Endodermal cell (in vitro differentiated cells): Measurements from ENCODE around the gene MPZL1. TPM values are rescaled to one million over a fixed set of nuclear protein-coding genes. Genes with fewer than 3 reads are reported as not detected.

Experiments used
- DNase-seq: peaks from one replicate; pipeline ENCODE4 v3.0.0-alpha.2; 2017
- H3K27ac ChIP-seq: 2 replicates; pipeline ENCODE4 v1.5.1; 2013; ENCODE audit warnings: mild to moderate bottlenecking, low read depth, low read length, moderate library complexity
- H3K27me3 ChIP-seq: 2 replicates; pipeline ENCODE4 v1.6.1; 2013; ENCODE audit warnings: mild to moderate bottlenecking, low read length, moderate library complexity; ENCODE audit not compliant: insufficient read depth, control insufficient read depth, poor library complexity, severe bottlenecking
- H3K36me3 ChIP-seq: 2 replicates; pipeline ENCODE4 v1.7.0; 2013; ENCODE audit warnings: mild to moderate bottlenecking, low read length, moderate library complexity; ENCODE audit not compliant: control insufficient read depth, insufficient read depth
- H3K4me1 ChIP-seq: one replicate; pipeline ENCODE4 v1.7.0; 2013; ENCODE audit warnings: low read length; ENCODE audit not compliant: control insufficient read depth, insufficient read depth
- H3K4me3 ChIP-seq: 2 replicates; pipeline ENCODE4 v1.5.1; 2013; ENCODE audit warnings: mild to moderate bottlenecking, low read length, moderate library complexity
- H3K9ac ChIP-seq: 2 replicates; pipeline ENCODE4 v1.6.1; 2013; ENCODE audit warnings: mild to moderate bottlenecking, low read length, moderate library complexity; ENCODE audit not compliant: poor library complexity, severe bottlenecking; ENCODE audit errors: extremely low read depth
- H3K9me3 ChIP-seq: 2 replicates; pipeline ENCODE4 v1.6.1; 2013; ENCODE audit warnings: mild to moderate bottlenecking, low read length, moderate library complexity; ENCODE audit not compliant: control insufficient read depth
- H3K27ac Mint-ChIP-seq: 2 replicates; pipeline ENCODE4 v1.8.0; 2020; ENCODE audit warnings: mixed read lengths
- H3K27me3 Mint-ChIP-seq: 2 replicates; pipeline ENCODE4 v1.8.0; 2021; ENCODE audit warnings: mild to moderate bottlenecking, mixed read lengths; ENCODE audit not compliant: insufficient read depth
- H3K36me3 Mint-ChIP-seq: 2 replicates; pipeline ENCODE4 v1.8.0; 2020; ENCODE audit warnings: low read depth, mixed read lengths
- H3K4me1 Mint-ChIP-seq: 2 replicates; pipeline ENCODE4 v1.8.0; 2020; ENCODE audit warnings: mixed read lengths
- H3K4me3 Mint-ChIP-seq: 2 replicates; pipeline ENCODE4 v1.8.0; 2020; ENCODE audit warnings: mild to moderate bottlenecking, moderate library complexity, mixed read lengths
- H3K9me3 Mint-ChIP-seq: 2 replicates; pipeline ENCODE4 v1.8.0; 2020; ENCODE audit warnings: mild to moderate bottlenecking, mixed read lengths
- CTCF ChIP-seq: fragments of 200-600 bp; sonication (generic); conservative IDR thresholded peaks from 2 replicates; pipeline ENCODE4 v1.5.0; 2021; ENCODE audit warnings: antibody characterized with exemption, mild to moderate bottlenecking
- WGBS, 2 experiments: methylation state at CpG; one replicate each; pipeline versions ENCODE4 v1.1.5 to v1.1.7; 2013; ENCODE audit warnings: missing lambda C conversion rate in 2 of 2, mixed read lengths in 1 of 2; ENCODE audit not compliant: insufficient coverage in 1 of 2, insufficient read length in 1 of 2; 5-methylcytosine and 5-hydroxymethylcytosine counted together
- total RNA-seq, 2 donors: library from RNA; stranded (reverse); fragmentation: NEBNext Ultra II Directional in 1 of 2; extraction: Animal tissue kit (Norgen Biotek cat#: 25700) in 1 of 2; gene quantifications; 2 replicates in 1 of 2; 3 replicates in 1 of 2; pipeline ENCODE4 v1.2.1, GENCODE V29; 2021

Gene MPZL1
- total RNA-seq, 2 donors from 2014 or later: 111 to 114 TPM

DNA sequence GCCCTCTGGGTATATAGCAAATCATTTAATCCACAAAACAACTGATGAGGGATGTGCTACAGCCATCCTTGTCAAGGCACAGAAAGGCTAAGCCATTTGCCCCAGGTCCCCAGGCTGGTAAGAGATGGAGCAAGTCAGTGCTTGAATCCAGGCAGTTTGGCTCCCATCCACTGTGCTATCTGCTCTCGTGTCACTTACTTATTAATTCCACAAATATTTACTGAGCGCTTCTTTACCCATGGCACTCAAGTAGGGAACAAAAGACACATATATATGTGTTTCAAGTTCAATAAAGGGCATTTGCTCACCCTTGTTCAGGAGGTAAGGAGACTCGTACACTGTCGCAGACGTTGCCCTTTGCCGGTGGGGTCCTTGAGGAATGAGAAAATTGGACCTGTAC, 38.6 kb upstream of the MPZL1 start:
- H3K4me1 ChIP-seq: no peaks in the 10 kb centered on the region
- no peak overlapping the region for H3K4me3 ChIP-seq
- H3K36me3 ChIP-seq: no peaks in the 10 kb centered on the region
- no peaks in the 10 kb centered on the region for H3K9me3 ChIP-seq
- no peak overlapping the region for H3K9ac ChIP-seq
- H3K4me1 Mint-ChIP-seq: peaks cover 25% of the 10 kb centered on the region
- H3K27me3 Mint-ChIP-seq: no peaks in the 10 kb centered on the region
- no peak for TF ChIP-seq CTCF
- no peak overlapping the region for H3K27ac ChIP-seq
- WGBS, 2 experiments: 89 to 90% methylated on average over 6 of the region's 6 CpGs
- H3K27ac Mint-ChIP-seq: no peak overlapping the region
- H3K9me3 Mint-ChIP-seq: no peaks in the 10 kb centered on the region
- DNase-seq: no peak
- H3K36me3 Mint-ChIP-seq: no peaks in the 10 kb centered on the region
- no peaks in the 10 kb centered on the region for H3K27me3 ChIP-seq
- H3K4me3 Mint-ChIP-seq: no peak overlapping the region

- Mint-ChIP-seq H3K27ac (peak overlapping the region; percentile 15), H3K36me3 (no peaks in the 10 kb centered on the region), H3K27me3 (no peaks in the 10 kb centered on the region), H3K4me1 (peaks cover 25% of the 10 kb centered on the region), H3K4me3 (no peak overlapping the region), H3K9me3 (no peaks in the 10 kb centered on the region)
- no peak overlapping the region for H3K27ac ChIP-seq
- no peaks in the 10 kb centered on the region for H3K4me1 ChIP-seq
- H3K36me3 ChIP-seq: no peaks in the 10 kb centered on the region
- DNase-seq: peak; percentile 91
- TF ChIP-seq CTCF: peak; percentile 23
- H3K4me3 ChIP-seq: peak overlapping the region; percentile 36
- no peak overlapping the region for H3K9ac ChIP-seq
- WGBS, 2 experiments: 48 to 61% methylated on average over 8 to 15 of the region's 15 CpGs
- no peaks in the 10 kb centered on the region for H3K9me3 ChIP-seq
- no peaks in the 10 kb centered on the region for H3K27me3 ChIP-seq
Observed at GRCh38 chr1:167683641-167684502, 37.9 kb upstream of the MPZL1 start.

GRCh38 chr1:167685844-167686243, 35.9 kb upstream of the MPZL1 start:
- Mint-ChIP-seq H3K27ac (no peak overlapping the region), H3K27me3 (no peaks in the 10 kb centered on the region), H3K4me3 (no peak overlapping the region), H3K4me1 (peaks cover 25% of the 10 kb centered on the region), H3K36me3 (no peaks in the 10 kb centered on the region), H3K9me3 (no peaks in the 10 kb centered on the region)
- 96 to 100% methylated on average over 4 to 5 of the region's 5 CpGs for WGBS, 2 experiments
- Histone ChIP-seq H3K9me3 (no peaks in the 10 kb centered on the region), H3K27ac (no peak overlapping the region), H3K4me1 (no peaks in the 10 kb centered on the region), H3K36me3 (no peaks in the 10 kb centered on the region), H3K9ac (no peak overlapping the region), H3K4me3 (no peak overlapping the region), H3K27me3 (no peaks in the 10 kb centered on the region)
- DNase-seq: no peak
- TF ChIP-seq CTCF: no peak
